GM10248 (cell line): Measurements from ENCODE around the gene SIRPA.

ENCODE experiments used
- CTCF ChIA-PET: fragments of 300-600 bp; sonication (Branson Sonifier 250); formaldehyde crosslinking; extraction: SDS; loops from one replicate; lab custom pipeline; 2021; ENCODE audit warnings: antibody characterized with exemption; lab: Yijun Ruan, JAX
- POLR2A ChIA-PET: fragments of 350-650 bp; sonication (Branson Sonifier 250); formaldehyde crosslinking; extraction: SDS; loops from one replicate; lab custom pipeline; 2020; ENCODE audit warnings: antibody characterized with exemption; lab: Yijun Ruan, JAX
- DNase-seq: peaks from one replicate; pipeline ENCODE4 v3.0.0; 2012; ENCODE audit errors: extremely low spot score
- CTCF ChIP-seq: IDR thresholded peaks from 2 replicates; pipeline ENCODE4 v1.5.1; 2012; ENCODE audit warnings: mild to moderate bottlenecking, low read depth; ENCODE audit errors: extremely low read depth, missing control alignments, control extremely low read depth

SIRPA gene

GRCh38 chr20:1863296-1863695, 31.9 kb upstream of the SIRPA start:
- no peak for DNase-seq
- POLR2A ChIA-PET = no interaction called here
- CTCF ChIA-PET = no interaction called here
- no peak for TF ChIP-seq CTCF

- POLR2A ChIA-PET = no interaction called here
- no peak for DNase-seq
- no peak for TF ChIP-seq CTCF
- CTCF ChIA-PET = interaction anchor here (2.1 kb wide), 1 partner anchor 11 kb away, joined by 5 read pairs; no protein-coding TSS in a partner anchor
Observed at GRCh38 chr20:1866834-1867233, 28.4 kb upstream of the SIRPA start.

- TF ChIP-seq CTCF = no peak
- ChIA-PET POLR2A (no interaction called here), CTCF (interaction anchor here (1.3 to 2.1 kb wide), 2 partner anchors 11 to 12 kb away, joined by 3 to 5 read pairs; no protein-coding TSS in a partner anchor)
- DNase-seq = no peak
Observed at GRCh38 chr20:1867495-1868260, 27.5 kb upstream of the SIRPA start.

DNA sequence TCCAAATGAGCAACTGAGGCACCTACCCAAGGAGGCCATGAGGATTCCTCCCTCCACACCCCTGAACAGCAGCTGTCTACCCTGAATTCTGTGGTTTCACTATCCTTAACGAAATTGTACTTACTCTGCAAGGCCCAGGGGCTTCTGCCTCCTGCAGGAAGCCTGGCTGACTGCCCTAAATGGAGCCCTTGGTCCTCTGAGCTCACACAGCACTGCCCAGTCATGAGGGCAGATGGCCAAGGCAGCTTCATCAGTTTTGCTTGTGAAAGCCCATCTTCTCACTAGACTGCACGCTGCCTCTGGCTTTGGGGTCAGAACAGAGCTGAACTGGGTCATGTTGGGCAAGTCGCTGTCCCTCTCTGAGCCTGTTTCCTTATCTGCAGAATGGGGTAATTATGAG, 26.4 kb upstream of the SIRPA start:
- CTCF ChIA-PET = interaction anchor here (1.3 to 2.1 kb wide), 2 partner anchors 12 to 13 kb away, joined by 3 to 5 read pairs; no protein-coding TSS in a partner anchor
- TF ChIP-seq CTCF = no peak
- POLR2A ChIA-PET = no interaction called here
- no peak for DNase-seq

GRCh38 chr20:1870323-1870722, 24.9 kb upstream of the SIRPA start:
- CTCF ChIA-PET = interaction anchor here (1.3 to 1.4 kb wide), 2 partner anchors 15 to 20 kb away, joined by 4 to 5 read pairs; no protein-coding TSS in a partner anchor

More at GRCh38 chr20:1870323-1870722, 24.9 kb upstream of the SIRPA start:
- DNase-seq = no peak
- POLR2A ChIA-PET = interaction anchor here (1.2 kb wide), 1 partner anchor 11 kb away, joined by 4 read pairs; no protein-coding TSS in a partner anchor
- TF ChIP-seq CTCF = no peak
